Coronary artery (tissue), 2 donors: ENCODE data around the gene NR4A1.

Source experiments
- DNase-seq: peaks from one replicate; pipeline ENCODE4 v3.0.0-alpha.2; 2017; ENCODE audit warnings: low spot score
- H3K27ac ChIP-seq, 2 donors: fragments of 200-600 bp; sonication (generic); one replicate each; pipeline ENCODE4 v1.5.1; 2016 to 2019
- H3K4me3 ChIP-seq: fragments of 200-600 bp; sonication (generic); 2 replicates; pipeline ENCODE4 v1.5.1; 2016; ENCODE audit warnings: mild to moderate bottlenecking, moderate library complexity
- CTCF ChIP-seq: fragments of 200-600 bp; sonication (generic); IDR thresholded peaks from one replicate; pipeline ENCODE4 v1.5.1; 2019; ENCODE audit warnings: antibody characterized with exemption

The NR4A1 gene

DNA sequence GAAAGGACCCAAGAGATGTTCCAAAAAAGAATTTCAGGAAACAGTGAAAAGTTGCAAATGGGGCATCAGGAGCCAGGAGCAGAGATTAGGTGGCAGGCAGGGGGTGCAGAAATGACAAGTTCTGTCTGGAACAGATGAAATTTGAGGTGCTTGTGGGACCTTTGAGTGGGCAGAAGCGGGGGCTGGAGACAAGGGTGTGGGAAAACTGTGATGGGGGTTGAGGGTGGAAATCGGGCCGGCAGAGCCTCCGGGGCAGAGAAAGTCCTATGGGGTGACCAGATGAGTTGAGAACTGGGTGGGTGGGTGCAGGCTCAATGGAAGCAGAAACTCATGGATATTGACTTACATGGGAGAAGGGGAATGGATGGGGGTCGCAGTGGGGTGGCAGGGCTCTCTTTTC lies 1.6 kb upstream of the NR4A1 start:
- DNase-seq: no peak
- peak overlapping the region; percentile 94 to 99 for H3K27ac ChIP-seq
- H3K4me3 ChIP-seq: peak overlapping the region; percentile 79
- TF ChIP-seq CTCF: no peak

DNA sequence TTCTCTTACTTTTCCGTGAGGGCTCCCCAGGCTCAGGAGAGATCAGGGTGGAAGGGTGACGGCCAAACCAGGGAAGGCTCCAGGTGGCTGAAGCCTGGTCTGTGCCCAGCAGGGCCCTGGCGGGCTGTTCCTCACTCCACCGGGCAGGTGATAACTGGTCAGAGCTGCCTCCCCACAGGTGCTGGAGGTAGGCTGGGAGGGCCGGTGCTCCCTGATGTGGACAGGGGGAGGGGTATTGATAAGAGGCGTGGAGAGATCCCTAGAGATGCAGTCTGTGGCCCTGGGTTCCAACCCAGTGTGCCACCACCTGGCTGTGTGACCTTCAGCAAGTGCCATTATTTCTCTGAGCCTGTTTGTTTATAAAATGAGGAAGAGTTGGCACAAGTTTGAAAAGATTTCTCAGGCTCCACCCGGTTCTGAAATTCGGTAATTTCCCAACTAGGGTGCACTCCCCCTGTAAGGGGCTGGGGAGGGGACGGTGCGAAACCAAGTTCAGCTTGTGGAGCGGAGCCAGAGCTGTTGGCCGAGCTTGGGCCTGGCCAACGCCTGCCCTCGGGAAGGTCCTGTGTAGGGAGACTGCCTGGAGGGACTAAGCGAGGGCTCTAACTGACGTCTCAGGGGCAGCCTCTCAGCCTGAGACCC lies 1.0 kb upstream of the NR4A1 start:
- H3K27ac ChIP-seq: peak overlapping the region; percentile 94 to 99
- peak; percentile 91 for DNase-seq
- TF ChIP-seq CTCF: no peak
- peak overlapping the region; percentile 79 for H3K4me3 ChIP-seq

GRCh38 chr12:52052468-52053186 lies 1.4 kb downstream of the NR4A1 start:
- Histone ChIP-seq H3K4me3 (peak overlapping the region; percentile 79), H3K27ac (peak overlapping the region; percentile 94 to 99)
- DNase-seq: peak; percentile 79
- TF ChIP-seq CTCF: no peak

DNA sequence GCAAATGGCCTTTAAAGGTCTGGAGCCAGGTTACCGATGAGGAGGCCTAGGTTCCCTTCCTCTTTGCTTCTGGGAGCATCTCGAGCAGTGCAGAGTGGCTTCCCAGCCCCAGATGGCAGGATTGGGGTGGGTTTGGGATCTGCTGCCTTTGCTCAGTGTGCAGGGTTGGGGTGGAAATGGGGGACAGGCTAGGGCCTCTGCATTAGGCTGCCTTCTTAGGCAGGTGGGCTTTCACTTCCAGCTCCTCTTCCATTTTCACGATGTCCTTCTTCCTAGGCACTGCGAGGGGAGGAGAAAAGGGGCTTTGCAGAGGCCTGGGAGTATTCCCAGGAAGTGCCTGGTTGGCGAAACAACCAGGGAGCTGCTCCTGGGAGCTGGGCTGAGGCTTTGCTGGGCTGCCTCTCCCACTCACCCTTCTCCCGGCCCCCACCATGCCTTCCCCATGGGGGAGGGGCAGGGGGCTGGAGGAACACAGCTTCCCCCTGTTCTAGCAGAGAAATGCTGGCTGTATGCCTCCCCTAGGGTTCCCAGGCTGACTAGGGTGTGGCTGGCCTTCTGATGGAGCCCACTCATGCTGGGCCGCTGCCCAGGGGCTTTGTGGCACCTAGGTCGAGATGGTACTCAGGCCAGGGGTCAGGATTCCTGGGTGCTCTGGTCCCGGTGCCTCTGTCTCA lies 2.4 kb downstream of the NR4A1 start:
- peak; percentile 87 for DNase-seq
- peak overlapping the region; percentile 94 to 99 for H3K27ac ChIP-seq
- TF ChIP-seq CTCF: no peak
- peak overlapping the region; percentile 79 for H3K4me3 ChIP-seq

DNA sequence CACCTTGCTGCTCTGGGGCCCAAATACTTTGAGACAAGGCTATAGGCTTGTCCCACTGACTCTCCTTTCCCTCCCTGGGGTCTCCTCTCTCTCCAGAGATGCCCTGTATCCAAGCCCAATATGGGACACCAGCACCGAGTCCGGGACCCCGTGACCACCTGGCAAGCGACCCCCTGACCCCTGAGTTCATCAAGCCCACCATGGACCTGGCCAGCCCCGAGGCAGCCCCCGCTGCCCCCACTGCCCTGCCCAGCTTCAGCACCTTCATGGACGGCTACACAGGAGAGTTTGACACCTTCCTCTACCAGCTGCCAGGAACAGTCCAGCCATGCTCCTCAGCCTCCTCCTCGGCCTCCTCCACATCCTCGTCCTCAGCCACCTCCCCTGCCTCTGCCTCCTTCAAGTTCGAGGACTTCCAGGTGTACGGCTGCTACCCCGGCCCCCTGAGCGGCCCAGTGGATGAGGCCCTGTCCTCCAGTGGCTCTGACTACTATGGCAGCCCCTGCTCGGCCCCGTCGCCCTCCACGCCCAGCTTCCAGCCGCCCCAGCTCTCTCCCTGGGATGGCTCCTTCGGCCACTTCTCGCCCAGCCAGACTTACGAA lies 3.1 kb downstream of the NR4A1 start:
- TF ChIP-seq CTCF: no peak
- peak; percentile 85 for DNase-seq
- Histone ChIP-seq H3K27ac (peak overlapping the region; percentile 94 to 99), H3K4me3 (peak overlapping the region; percentile 79)

GRCh38 chr12:52054833-52055730 lies 3.8 kb downstream of the NR4A1 start:
- peak overlapping the region; percentile 79 for H3K4me3 ChIP-seq
- DNase-seq: peak; percentile 79

More at GRCh38 chr12:52054833-52055730, 3.8 kb downstream of the NR4A1 start:
- H3K27ac ChIP-seq: peak overlapping the region; percentile 94 to 99
- TF ChIP-seq CTCF: no peak
